Spinal cord (tissue), 10 donors: ENCODE measurements around the gene RIMBP2. TPM values are rescaled to one million over a fixed set of nuclear protein-coding genes. Genes with fewer than 3 reads are reported as not detected.
A peak's percentile ranks its signal among the peaks of the same experiment; 100 is the strongest.

Experiments used
- DNase-seq, 6 donors: peaks; one replicate each; pipeline versions ENCODE4 v3.0.0 to v3.0.0-alpha.2; 2013 to 2015; ENCODE audit warnings: low spot score in 6 of 6, low read depth in 4 of 6
- H3K27ac ChIP-seq: one replicate; pipeline ENCODE4 v1.5.1; 2013; ENCODE audit warnings: low read depth, low read length, control low read depth
- H3K27me3 ChIP-seq: one replicate; pipeline ENCODE4 v1.6.1; 2013; ENCODE audit warnings: low read length; ENCODE audit not compliant: control insufficient read depth, insufficient read depth
- H3K36me3 ChIP-seq: one replicate; pipeline ENCODE4 v1.6.1; 2013; ENCODE audit warnings: low read length; ENCODE audit not compliant: control insufficient read depth, insufficient read depth
- H3K4me1 ChIP-seq: one replicate; pipeline ENCODE4 v1.6.1; 2013; ENCODE audit warnings: low read length; ENCODE audit not compliant: control insufficient read depth, insufficient read depth
- H3K4me3 ChIP-seq: one replicate; pipeline ENCODE4 v1.5.1; 2013; ENCODE audit warnings: low read depth, low read length, control low read depth
- H3K9me3 ChIP-seq: one replicate; pipeline ENCODE4 v1.6.1; 2013; ENCODE audit warnings: low read length; ENCODE audit not compliant: control insufficient read depth, insufficient read depth
- WGBS: methylation state at CpG from one replicate; pipeline ENCODE4 v1.1.5; 2013; ENCODE audit warnings: missing lambda C conversion rate; ENCODE audit not compliant: insufficient coverage; 5-methylcytosine and 5-hydroxymethylcytosine counted together
- polyA plus RNA-seq, 2 donors: library from polyadenylated mRNA; unstranded; fragments of 120-200 nt; gene quantifications; one replicate each; pipeline ENCODE4 v1.2.1, GENCODE V29; 2013; ENCODE audit not compliant: insufficient read length in 2 of 2
- total RNA-seq, 2 donors: library from RNA; depleted of rRNA in 1 of 2; stranded (reverse); fragments of 120-200 nt in 1 of 2; fragments of >200 nt in 1 of 2; gene quantifications; one replicate each; pipeline versions ENCODE4 v1.2.3 to v1.2.4, GENCODE V29; 2013 to 2014
- donor health status: healthy.

RIMBP2 gene
- total and polyA plus RNA-seq, 4 donors: 11.4 to 37.3 (median 27.5) TPM

GRCh38 chr12:130420071-130420470 is 296.0 kb downstream of the RIMBP2 start:
- no peak for DNase-seq
- Histone ChIP-seq H3K27ac (no peak overlapping the region), H3K4me1 (peaks cover 3% of the 10 kb centered on the region), H3K27me3 (no peaks in the 10 kb centered on the region), H3K4me3 (no peak overlapping the region), H3K9me3 (no peaks in the 10 kb centered on the region), H3K36me3 (peaks cover 29% of the 10 kb centered on the region)
- WGBS: no CpG with 5 or more reads among the region's 4 CpGs

GRCh38 chr12:130419116-130419515 is 297.0 kb downstream of the RIMBP2 start:
- no peak for DNase-seq

GRCh38 chr12:130418251-130418650 is 297.8 kb downstream of the RIMBP2 start:
- no peak overlapping the region for H3K4me3 ChIP-seq
- H3K27me3 ChIP-seq: no peaks in the 10 kb centered on the region
- DNase-seq: no peak
- H3K36me3 ChIP-seq: peaks cover 27% of the 10 kb centered on the region
- no peak overlapping the region for H3K27ac ChIP-seq
- H3K4me1 ChIP-seq: no peaks in the 10 kb centered on the region
- no peaks in the 10 kb centered on the region for H3K9me3 ChIP-seq
- 60% methylated on average over 3 of the region's 3 CpGs for WGBS

More at GRCh38 chr12:130419116-130419515, 297.0 kb downstream of the RIMBP2 start:
- Histone ChIP-seq H3K27me3 (no peaks in the 10 kb centered on the region), H3K27ac (no peak overlapping the region), H3K4me3 (no peak overlapping the region), H3K4me1 (peaks cover 3% of the 10 kb centered on the region), H3K36me3 (peaks cover 23% of the 10 kb centered on the region), H3K9me3 (no peaks in the 10 kb centered on the region)
- WGBS: 75% methylated on average over 2 of the region's 6 CpGs

- Histone ChIP-seq H3K36me3 (peaks cover 17% of the 10 kb centered on the region), H3K9me3 (no peaks in the 10 kb centered on the region), H3K4me1 (no peaks in the 10 kb centered on the region), H3K4me3 (no peak overlapping the region), H3K27ac (no peak overlapping the region), H3K27me3 (no peaks in the 10 kb centered on the region)
- WGBS: 85% methylated on average over 4 of the region's 7 CpGs
- no peak for DNase-seq
These were observed 301.7 kb downstream of the RIMBP2 start for GRCh38 chr12:130414381-130414780.

GRCh38 chr12:130413909-130414308 is 302.2 kb downstream of the RIMBP2 start:
- Histone ChIP-seq H3K4me1 (no peaks in the 10 kb centered on the region), H3K27me3 (no peaks in the 10 kb centered on the region), H3K9me3 (no peaks in the 10 kb centered on the region), H3K36me3 (peaks cover 14% of the 10 kb centered on the region), H3K4me3 (no peak overlapping the region), H3K27ac (no peak overlapping the region)
- no peak for DNase-seq
- 96% methylated on average over 17 of the region's 18 CpGs for WGBS

GRCh38 chr12:130412384-130412783 is 303.7 kb downstream of the RIMBP2 start:
- no peak for DNase-seq
- Histone ChIP-seq H3K9me3 (no peaks in the 10 kb centered on the region), H3K4me1 (no peaks in the 10 kb centered on the region), H3K36me3 (peaks cover 16% of the 10 kb centered on the region), H3K4me3 (no peak overlapping the region), H3K27ac (no peak overlapping the region), H3K27me3 (no peaks in the 10 kb centered on the region)
- 63% methylated on average over 2 of the region's 8 CpGs for WGBS

GRCh38 chr12:130405332-130405731 is 310.8 kb downstream of the RIMBP2 start:
- no peak overlapping the region for H3K4me3 ChIP-seq
- DNase-seq: no peak
- H3K27me3 ChIP-seq: no peaks in the 10 kb centered on the region
- 57% methylated on average over 5 of the region's 7 CpGs for WGBS
- peaks cover 15% of the 10 kb centered on the region for H3K36me3 ChIP-seq
- no peaks in the 10 kb centered on the region for H3K9me3 ChIP-seq
- H3K4me1 ChIP-seq: peaks cover 4% of the 10 kb centered on the region
- no peak overlapping the region for H3K27ac ChIP-seq

- H3K27ac ChIP-seq: no peak overlapping the region
- DNase-seq: peak in 5 of 6 donors; percentile 45 to 90 (median 53)
- peaks cover 15% of the 10 kb centered on the region for H3K4me1 ChIP-seq
- H3K27me3 ChIP-seq: no peaks in the 10 kb centered on the region
- 54% methylated on average over 5 of the region's 6 CpGs for WGBS
- peaks cover 5% of the 10 kb centered on the region for H3K36me3 ChIP-seq
- no peaks in the 10 kb centered on the region for H3K9me3 ChIP-seq
- no peak overlapping the region for H3K4me3 ChIP-seq
These were observed 314.4 kb downstream of the RIMBP2 start for GRCh38 chr12:130401703-130402102.

GRCh38 chr12:130398100-130398848 is 317.8 kb downstream of the RIMBP2 start:
- Histone ChIP-seq H3K4me3 (no peak overlapping the region), H3K36me3 (peaks cover 3% of the 10 kb centered on the region), H3K27me3 (no peaks in the 10 kb centered on the region), H3K9me3 (no peaks in the 10 kb centered on the region), H3K27ac (peak overlapping the region; percentile 43), H3K4me1 (peaks cover 15% of the 10 kb centered on the region)
- DNase-seq: peak in 3 of 6 donors; percentile 42 to 68 (median 57)
- WGBS: 24% methylated on average over 2 of the region's 12 CpGs

- peak in 1 of 6 donors; percentile 13 for DNase-seq
- Histone ChIP-seq H3K9me3 (no peaks in the 10 kb centered on the region), H3K36me3 (peaks cover 3% of the 10 kb centered on the region), H3K4me3 (no peak overlapping the region), H3K27ac (peak overlapping the region; percentile 53), H3K4me1 (peaks cover 11% of the 10 kb centered on the region), H3K27me3 (no peaks in the 10 kb centered on the region)
- WGBS: no CpG with 5 or more reads among the region's 2 CpGs
These were observed 319.4 kb downstream of the RIMBP2 start for GRCh38 chr12:130396667-130397066.
